Hepatocyte (in vitro differentiated cells): ENCODE data around the gene RBP5.

Experiments
- CTCF ChIP-seq: fragments of 200-600 bp; sonication (generic); IDR thresholded peaks from 2 replicates; pipeline ENCODE4 v1.5.1; 2016; ENCODE audit warnings: antibody characterized with exemption, mild to moderate bottlenecking; ENCODE audit not compliant: poor library complexity
- EZH2 ChIP-seq: fragments of 200-600 bp; sonication (generic); IDR thresholded peaks from 2 replicates; pipeline ENCODE4 v1.6.1; 2016; ENCODE audit warnings: antibody characterized with exemption, mild to moderate bottlenecking, borderline replicate concordance

- no peak for TF ChIP-seq CTCF
- no peak for TF ChIP-seq EZH2
These were observed 16.6 kb downstream of the RBP5 start for GRCh38 chr12:7112041-7112440.
